Osteocyte (in vitro differentiated cells): ENCODE measurements around the gene DNAJC1. TPM values are rescaled to one million over a fixed set of nuclear protein-coding genes. Genes with fewer than 3 reads are reported as not detected.
"Not testable (repeated sequence)": the region's sequence is repeated elsewhere in the genome, so short reads cannot be mapped to it uniquely, and the experiment has no call there.

Experiments used
- DNase-seq: peaks from one replicate; pipeline ENCODE4 v3.0.0; 2021; ENCODE audit warnings: mixed read lengths; ENCODE audit not compliant: unreplicated experiment; ENCODE audit errors: extremely low spot score
- H3K27ac Mint-ChIP-seq: one replicate; pipeline ENCODE4 v1.8.0; 2021; ENCODE audit warnings: mild to moderate bottlenecking, mixed read lengths; ENCODE audit not compliant: unreplicated experiment
- H3K27me3 Mint-ChIP-seq: one replicate; pipeline ENCODE4 v1.8.0; 2021; ENCODE audit warnings: mixed read lengths; ENCODE audit not compliant: unreplicated experiment
- H3K36me3 Mint-ChIP-seq: one replicate; pipeline ENCODE4 v1.8.0; 2021; ENCODE audit warnings: mixed read lengths; ENCODE audit not compliant: unreplicated experiment
- H3K4me1 Mint-ChIP-seq: one replicate; pipeline ENCODE4 v1.8.0; 2021; ENCODE audit warnings: mixed read lengths; ENCODE audit not compliant: unreplicated experiment
- H3K4me3 Mint-ChIP-seq: one replicate; pipeline ENCODE4 v1.8.0; 2021; ENCODE audit warnings: mild to moderate bottlenecking, moderate library complexity, mixed read lengths; ENCODE audit not compliant: unreplicated experiment
- H3K9me3 Mint-ChIP-seq: one replicate; pipeline ENCODE4 v1.8.0; 2021; ENCODE audit warnings: mixed read lengths; ENCODE audit not compliant: unreplicated experiment
- CTCF ChIP-seq: fragments of 200-600 bp; sonication (generic); IDR thresholded peaks from 2 replicates; pipeline ENCODE4 v1.5.0; 2021; ENCODE audit warnings: antibody characterized with exemption, mild to moderate bottlenecking, moderate library complexity
- total RNA-seq: library from RNA; stranded (reverse); gene quantifications from 2 replicates; pipeline ENCODE4 v1.2.1, GENCODE V29; 2021

The DNAJC1 gene
- total RNA-seq, 1 donor from 2014 or later, result 38.4 TPM

- Mint-ChIP-seq H3K4me1 (no peaks in the 10 kb centered on the region), H3K27me3 (no peaks in the 10 kb centered on the region), H3K4me3 (no peak overlapping the region), H3K36me3 (peaks cover 9% of the 10 kb centered on the region), H3K27ac (no peak overlapping the region), H3K9me3 (peaks cover 7% of the 10 kb centered on the region)
- no peak for DNase-seq
- TF ChIP-seq CTCF, result no peak
These were observed 142.8 kb downstream of the DNAJC1 start for GRCh38 chr10:21860718-21861117.

- Mint-ChIP-seq H3K27ac (no peak overlapping the region), H3K4me1 (no peaks in the 10 kb centered on the region), H3K27me3 (no peaks in the 10 kb centered on the region), H3K9me3 (no peaks in the 10 kb centered on the region), H3K36me3 (peaks cover 12% of the 10 kb centered on the region), H3K4me3 (no peak overlapping the region)
- no peak for DNase-seq
- no peak for TF ChIP-seq CTCF
These were observed 145.1 kb downstream of the DNAJC1 start for GRCh38 chr10:21858455-21858854.

GRCh38 chr10:21849607-21850006 lies 153.9 kb downstream of the DNAJC1 start:
- Mint-ChIP-seq H3K4me1 (no peaks in the 10 kb centered on the region), H3K27ac (no peak overlapping the region), H3K36me3 (peaks cover 31% of the 10 kb centered on the region), H3K9me3 (peaks cover 34% of the 10 kb centered on the region), H3K4me3 (no peak overlapping the region), H3K27me3 (no peaks in the 10 kb centered on the region)
- TF ChIP-seq CTCF, result no peak
- DNase-seq, result no peak

- no peak for TF ChIP-seq CTCF
- Mint-ChIP-seq H3K4me3 (no peak overlapping the region), H3K9me3 (peaks cover 21% of the 10 kb centered on the region), H3K27ac (no peak overlapping the region), H3K4me1 (no peaks in the 10 kb centered on the region), H3K27me3 (no peaks in the 10 kb centered on the region), H3K36me3 (peaks cover 14% of the 10 kb centered on the region)
- DNase-seq, result no peak
These were observed 159.9 kb downstream of the DNAJC1 start for GRCh38 chr10:21843645-21844044.

GRCh38 chr10:21841273-21841672 lies 162.3 kb downstream of the DNAJC1 start:
- H3K9me3 Mint-ChIP-seq, result peaks cover 12% of the 10 kb centered on the region
- peaks cover 14% of the 10 kb centered on the region for H3K36me3 Mint-ChIP-seq
- not testable (repeated sequence) for H3K27me3 Mint-ChIP-seq, H3K4me3 Mint-ChIP-seq, DNase-seq, H3K27ac Mint-ChIP-seq, H3K4me1 Mint-ChIP-seq

GRCh38 chr10:21837487-21837886 lies 166.0 kb downstream of the DNAJC1 start:
- H3K27me3 Mint-ChIP-seq, H3K4me3 Mint-ChIP-seq, DNase-seq, H3K4me1 Mint-ChIP-seq, H3K27ac Mint-ChIP-seq: not testable (repeated sequence)
- H3K9me3 Mint-ChIP-seq, result peaks cover 27% of the 10 kb centered on the region
- H3K36me3 Mint-ChIP-seq, result peaks cover 38% of the 10 kb centered on the region

GRCh38 chr10:21834574-21834973 lies 169.0 kb downstream of the DNAJC1 start:
- H3K4me1 Mint-ChIP-seq, H3K27me3 Mint-ChIP-seq, H3K4me3 Mint-ChIP-seq, H3K27ac Mint-ChIP-seq, DNase-seq: not testable (repeated sequence)
- peaks cover 51% of the 10 kb centered on the region for H3K36me3 Mint-ChIP-seq
- H3K9me3 Mint-ChIP-seq, result peaks cover 46% of the 10 kb centered on the region
